Thoracic aorta (tissue), 2 donors: ENCODE data around the gene WDFY4. TPM values are rescaled to one million over a fixed set of nuclear protein-coding genes. Genes with fewer than 3 reads are reported as not detected.

Experiments used
- ATAC-seq: fragments of 150-250 bp; one replicate; pipeline ENCODE4 v1.8.0; 2017; ENCODE audit warnings: low read depth; ENCODE audit not compliant: insufficient number of reproducible peaks, low FRiP score
- DNase-seq: peaks from one replicate; pipeline ENCODE4 v3.0.0-alpha.2; 2020; ENCODE audit warnings: low spot score
- H3K27ac ChIP-seq, 2 donors: fragments of 200-600 bp; sonication (generic); 1 replicate in 1 of 2; 2 replicates in 1 of 2; pipeline ENCODE4 v1.5.1; 2016; ENCODE audit warnings: mild to moderate bottlenecking in 2 of 2, moderate library complexity in 2 of 2
- H3K27me3 ChIP-seq: fragments of 200-600 bp; sonication (generic); replicated peaks from 2 replicates; pipeline ENCODE4 v1.6.0; 2016; ENCODE audit warnings: mild to moderate bottlenecking; ENCODE audit not compliant: insufficient read depth
- H3K36me3 ChIP-seq: fragments of 200-600 bp; sonication (generic); one replicate; pipeline ENCODE4 v1.5.1; 2016
- H3K4me1 ChIP-seq, 2 donors: fragments of 200-600 bp; sonication (generic); 1 replicate in 1 of 2; 2 replicates in 1 of 2; pipeline versions ENCODE4 v1.5.1 to v1.6.0; 2016; ENCODE audit warnings: low read depth in 2 of 2, mild to moderate bottlenecking in 1 of 2; ENCODE audit not compliant: control insufficient read depth in 1 of 2
- H3K4me3 ChIP-seq: fragments of 200-600 bp; sonication (generic); 2 replicates; pipeline ENCODE4 v1.5.1; 2016; ENCODE audit warnings: mild to moderate bottlenecking
- H3K9me3 ChIP-seq: fragments of 200-600 bp; sonication (generic); 2 replicates; pipeline ENCODE4 v1.5.1; 2016
- total RNA-seq, 2 donors: library from RNA; depleted of rRNA; stranded (reverse); fragments of >200 nt; gene quantifications; one replicate each; pipeline versions ENCODE4 v1.1.0 to v1.2.3, GENCODE V29; 2016
- TF ChIP-seq, protein P1 (sequence below): fragments of 200-600 bp; sonication (generic); IDR thresholded peaks from one replicate; pipeline ENCODE4 v1.5.1; 2019; ENCODE audit warnings: antibody characterized with exemption

WDFY4 gene
- total RNA-seq, 2 donors from 2014 or later: 10.0 to 14.9 TPM

- Histone ChIP-seq H3K4me3 (no peak overlapping the region), H3K27ac (no peak overlapping the region), H3K4me1 (no peaks in the 10 kb centered on the region), H3K27me3 (no peaks in the 10 kb centered on the region), H3K36me3 (no peaks in the 10 kb centered on the region), H3K9me3 (no peaks in the 10 kb centered on the region)
- ATAC-seq (no peak), DNase-seq (no peak)
- TF ChIP-seq, protein P1, sequence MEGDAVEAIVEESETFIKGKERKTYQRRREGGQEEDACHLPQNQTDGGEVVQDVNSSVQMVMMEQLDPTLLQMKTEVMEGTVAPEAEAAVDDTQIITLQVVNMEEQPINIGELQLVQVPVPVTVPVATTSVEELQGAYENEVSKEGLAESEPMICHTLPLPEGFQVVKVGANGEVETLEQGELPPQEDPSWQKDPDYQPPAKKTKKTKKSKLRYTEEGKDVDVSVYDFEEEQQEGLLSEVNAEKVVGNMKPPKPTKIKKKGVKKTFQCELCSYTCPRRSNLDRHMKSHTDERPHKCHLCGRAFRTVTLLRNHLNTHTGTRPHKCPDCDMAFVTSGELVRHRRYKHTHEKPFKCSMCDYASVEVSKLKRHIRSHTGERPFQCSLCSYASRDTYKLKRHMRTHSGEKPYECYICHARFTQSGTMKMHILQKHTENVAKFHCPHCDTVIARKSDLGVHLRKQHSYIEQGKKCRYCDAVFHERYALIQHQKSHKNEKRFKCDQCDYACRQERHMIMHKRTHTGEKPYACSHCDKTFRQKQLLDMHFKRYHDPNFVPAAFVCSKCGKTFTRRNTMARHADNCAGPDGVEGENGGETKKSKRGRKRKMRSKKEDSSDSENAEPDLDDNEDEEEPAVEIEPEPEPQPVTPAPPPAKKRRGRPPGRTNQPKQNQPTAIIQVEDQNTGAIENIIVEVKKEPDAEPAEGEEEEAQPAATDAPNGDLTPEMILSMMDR: no peak
Observed at GRCh38 chr10:48913674-48914073, 229.0 kb downstream of the WDFY4 start.

GRCh38 chr10:48923748-48924147 lies 239.1 kb downstream of the WDFY4 start:
- Histone ChIP-seq H3K36me3 (no peaks in the 10 kb centered on the region), H3K27me3 (no peaks in the 10 kb centered on the region), H3K4me1 (no peaks in the 10 kb centered on the region), H3K9me3 (no peaks in the 10 kb centered on the region), H3K4me3 (no peak overlapping the region), H3K27ac (no peak overlapping the region)
- TF ChIP-seq, protein P1: no peak
- DNase-seq (no peak), ATAC-seq (no peak)

DNA sequence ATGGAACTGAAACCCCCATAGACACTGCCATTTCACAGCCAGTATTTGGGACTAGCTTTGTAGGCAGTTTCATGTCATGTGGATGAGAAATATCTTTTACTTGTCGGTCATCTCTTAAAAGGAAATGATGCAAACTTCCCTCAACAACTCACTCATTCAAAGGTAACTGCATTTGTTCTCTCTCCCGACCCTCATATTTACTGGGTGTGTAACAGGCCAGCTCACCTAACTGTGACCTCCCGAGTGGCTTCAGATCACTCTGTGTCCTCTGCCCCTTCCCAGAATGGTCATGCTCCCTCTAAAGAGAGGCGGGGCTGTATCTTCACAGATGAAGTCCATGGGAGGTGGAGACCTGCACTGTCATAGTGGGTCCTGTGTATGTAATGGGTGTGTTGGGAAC lies 240.3 kb downstream of the WDFY4 start:
- Histone ChIP-seq H3K36me3 (no peaks in the 10 kb centered on the region), H3K27me3 (no peaks in the 10 kb centered on the region), H3K9me3 (no peaks in the 10 kb centered on the region), H3K27ac (no peak overlapping the region), H3K4me1 (no peaks in the 10 kb centered on the region), H3K4me3 (no peak overlapping the region)
- ATAC-seq (no peak), DNase-seq (no peak)
- TF ChIP-seq, protein P1: no peak

GRCh38 chr10:48926255-48926654 lies 241.6 kb downstream of the WDFY4 start:
- no peak for ATAC-seq
- TF ChIP-seq, protein P1: no peak
- no peaks in the 10 kb centered on the region for H3K4me1 ChIP-seq
- H3K36me3 ChIP-seq: no peaks in the 10 kb centered on the region
- no peaks in the 10 kb centered on the region for H3K27me3 ChIP-seq
- H3K4me3 ChIP-seq: no peak overlapping the region
- no peak for DNase-seq
- H3K27ac ChIP-seq: no peak overlapping the region
- no peaks in the 10 kb centered on the region for H3K9me3 ChIP-seq

DNA sequence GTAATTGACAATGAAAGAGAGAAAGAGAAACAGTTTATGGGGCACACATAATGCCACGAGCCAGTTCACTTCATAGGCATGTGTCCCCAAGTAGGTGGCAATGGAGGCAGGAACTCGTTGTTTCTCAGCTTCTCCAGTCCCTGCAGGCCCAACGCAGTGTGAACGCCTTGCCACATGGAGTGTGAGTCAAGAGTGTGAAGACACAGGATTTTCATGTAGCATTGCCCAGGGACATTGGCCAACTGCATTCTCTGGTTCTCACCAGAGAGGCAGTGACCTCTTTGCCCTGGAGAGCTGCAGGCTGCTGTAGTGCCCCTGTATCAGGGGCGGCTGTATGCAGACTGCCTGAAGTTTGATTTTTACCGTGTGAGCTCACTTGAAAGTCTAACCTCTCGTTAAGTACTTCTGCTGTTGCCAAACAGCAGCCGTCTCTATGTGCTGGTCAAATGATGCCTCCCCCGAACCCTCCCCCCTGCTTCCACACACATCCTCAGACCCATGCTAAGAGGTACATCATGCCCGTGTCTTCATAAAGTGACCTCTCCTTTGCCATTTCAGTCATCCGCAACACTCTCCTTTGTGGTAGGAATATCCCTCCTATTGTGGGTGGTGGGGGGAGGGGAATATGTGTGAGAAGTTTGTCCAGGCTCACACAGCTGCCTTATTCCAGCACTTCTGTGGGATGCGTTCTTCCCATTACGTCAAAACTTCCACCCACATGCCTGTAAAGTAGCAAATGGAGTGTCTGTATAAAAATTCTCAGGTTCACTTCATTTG lies 242.3 kb downstream of the WDFY4 start:
- no peaks in the 10 kb centered on the region for H3K36me3 ChIP-seq
- no peaks in the 10 kb centered on the region for H3K4me1 ChIP-seq
- no peak for DNase-seq
- H3K27me3 ChIP-seq: no peaks in the 10 kb centered on the region
- no peak overlapping the region for H3K27ac ChIP-seq
- TF ChIP-seq, protein P1: no peak
- H3K9me3 ChIP-seq: no peaks in the 10 kb centered on the region
- ATAC-seq: no peak
- H3K4me3 ChIP-seq: no peak overlapping the region
